Measurements from ENCODE around the gene SLC18A3.
A peak's percentile ranks its signal among the peaks of the same experiment; 100 is the strongest.

Gene SLC18A3

DNA sequence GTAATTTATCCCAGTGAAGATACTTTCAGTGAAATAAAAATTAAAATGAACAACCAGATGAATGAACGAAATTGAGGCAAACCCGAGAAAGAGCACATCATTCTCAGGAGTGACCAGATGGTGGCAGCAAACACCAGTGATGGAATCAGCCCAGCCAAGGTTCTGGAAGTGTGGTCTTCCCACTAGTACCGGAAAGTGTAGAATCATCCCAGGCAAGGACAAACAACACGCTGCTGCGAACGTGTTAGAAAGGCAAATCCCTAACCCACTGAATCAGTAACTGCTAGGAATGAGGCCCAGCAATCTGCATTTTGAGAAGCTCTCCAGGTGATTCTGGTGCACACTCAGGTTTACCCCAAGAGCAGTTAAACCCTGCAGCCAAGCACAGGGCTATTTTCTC, 15.5 kb upstream of the SLC18A3 start:
- POLR2A ChIA-PET, result no interaction called here
- CTCF ChIA-PET, result interaction anchor here (1.0 to 4.4 kb wide), 19 partner anchors 10 to 699 kb away, joined by 3 to 32 read pairs (median 6); no protein-coding TSS in a partner anchor
- TF ChIP-seq, protein P1, sequence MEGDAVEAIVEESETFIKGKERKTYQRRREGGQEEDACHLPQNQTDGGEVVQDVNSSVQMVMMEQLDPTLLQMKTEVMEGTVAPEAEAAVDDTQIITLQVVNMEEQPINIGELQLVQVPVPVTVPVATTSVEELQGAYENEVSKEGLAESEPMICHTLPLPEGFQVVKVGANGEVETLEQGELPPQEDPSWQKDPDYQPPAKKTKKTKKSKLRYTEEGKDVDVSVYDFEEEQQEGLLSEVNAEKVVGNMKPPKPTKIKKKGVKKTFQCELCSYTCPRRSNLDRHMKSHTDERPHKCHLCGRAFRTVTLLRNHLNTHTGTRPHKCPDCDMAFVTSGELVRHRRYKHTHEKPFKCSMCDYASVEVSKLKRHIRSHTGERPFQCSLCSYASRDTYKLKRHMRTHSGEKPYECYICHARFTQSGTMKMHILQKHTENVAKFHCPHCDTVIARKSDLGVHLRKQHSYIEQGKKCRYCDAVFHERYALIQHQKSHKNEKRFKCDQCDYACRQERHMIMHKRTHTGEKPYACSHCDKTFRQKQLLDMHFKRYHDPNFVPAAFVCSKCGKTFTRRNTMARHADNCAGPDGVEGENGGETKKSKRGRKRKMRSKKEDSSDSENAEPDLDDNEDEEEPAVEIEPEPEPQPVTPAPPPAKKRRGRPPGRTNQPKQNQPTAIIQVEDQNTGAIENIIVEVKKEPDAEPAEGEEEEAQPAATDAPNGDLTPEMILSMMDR (IDR thresholded peaks at IDR 0.05; ENCODE audit: control extremely low read depth, extremely low read depth, low read depth, missing control alignments), result peak; percentile 79
- peak; percentile 70 for DNase-seq (ENCODE audit: extremely low spot score)

DNA sequence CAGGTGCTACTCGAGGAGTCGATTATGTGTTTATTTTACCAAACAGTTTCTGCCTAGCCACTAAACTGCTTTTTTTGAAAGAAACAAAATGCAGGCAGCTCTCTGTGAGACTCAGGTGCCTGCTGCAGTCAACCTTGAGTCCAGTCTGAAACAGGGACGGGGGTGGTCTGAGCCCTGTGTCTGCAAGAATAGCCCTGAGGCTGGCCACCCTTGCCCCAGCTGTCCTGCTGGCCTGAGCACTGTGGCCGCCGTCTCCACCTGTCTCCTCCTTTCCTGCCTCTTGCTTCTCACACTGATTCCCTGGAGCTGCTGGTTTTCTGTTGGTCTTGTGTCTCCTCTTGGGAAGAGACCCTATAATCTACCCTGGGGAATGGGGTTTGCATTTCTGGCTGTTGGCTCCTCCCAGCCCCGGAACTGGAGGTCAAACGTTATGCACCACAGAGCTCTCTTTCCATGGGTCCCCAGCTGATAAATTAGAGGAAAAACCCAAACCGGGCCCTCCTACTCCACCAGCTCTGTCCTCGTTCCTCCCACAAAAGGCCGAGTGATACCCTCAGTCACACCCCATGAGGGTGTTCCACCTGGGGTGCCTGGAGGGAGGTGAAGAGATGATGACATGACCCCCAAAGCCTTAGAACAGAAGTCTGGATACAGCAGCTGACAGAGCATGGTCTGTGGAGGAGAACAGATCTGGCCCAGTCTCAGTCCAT, 15.0 kb upstream of the SLC18A3 start:
- DNase-seq (ENCODE audit: extremely low spot score), result no peak
- POLR2A ChIA-PET, result no interaction called here
- CTCF ChIA-PET, result interaction anchor here (0.8 to 4.4 kb wide), 20 partner anchors 9 to 698 kb away, joined by 3 to 32 read pairs (median 4); no protein-coding TSS in a partner anchor
- TF ChIP-seq, protein P1 (IDR thresholded peaks at IDR 0.05; ENCODE audit: control extremely low read depth, extremely low read depth, low read depth, missing control alignments), result no peak

DNA sequence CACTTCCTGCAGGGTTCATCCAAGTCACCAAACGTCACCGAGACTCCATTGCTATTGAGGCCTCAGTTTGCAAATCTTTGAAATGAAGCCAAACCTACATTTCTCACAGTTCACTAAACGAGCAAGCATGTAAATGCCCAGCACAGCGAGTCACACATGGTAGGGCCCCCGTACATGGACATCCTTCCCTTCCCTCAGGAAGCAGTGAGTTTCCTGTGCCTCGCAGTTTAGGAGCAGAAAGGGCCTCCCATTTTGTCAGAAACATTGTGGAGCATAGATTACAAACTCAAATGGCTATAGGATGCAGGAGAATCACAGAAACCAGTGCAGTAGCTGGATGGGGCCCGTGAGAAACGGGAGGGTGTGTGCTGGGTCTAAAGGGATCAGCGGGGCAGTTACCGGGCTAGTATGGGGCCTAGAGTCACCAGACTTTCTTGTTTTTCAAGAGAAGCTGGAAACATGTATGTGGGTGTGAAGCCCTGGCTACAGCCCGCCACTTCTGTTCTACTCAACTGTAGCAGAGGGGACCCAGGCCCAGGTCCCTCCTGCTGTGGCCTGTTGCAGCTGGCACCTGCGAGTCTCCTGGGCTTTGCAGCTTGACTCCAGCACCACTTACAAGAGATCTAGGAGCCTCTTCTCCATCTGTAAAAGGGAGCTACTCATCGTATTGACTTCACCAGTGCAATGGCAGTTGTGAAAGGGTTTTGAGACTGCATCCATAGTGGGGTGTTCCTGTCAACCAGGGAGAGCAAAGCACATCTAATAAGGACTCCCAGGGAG, 14.2 kb upstream of the SLC18A3 start:
- no peak for DNase-seq (ENCODE audit: extremely low spot score)
- TF ChIP-seq, protein P1 (IDR thresholded peaks at IDR 0.05; ENCODE audit: control extremely low read depth, extremely low read depth, low read depth, missing control alignments), result no peak
- POLR2A ChIA-PET, result no interaction called here
- CTCF ChIA-PET, result interaction anchor here (0.8 to 4.4 kb wide), 17 partner anchors 10 to 697 kb away, joined by 3 to 32 read pairs (median 4); no protein-coding TSS in a partner anchor

DNA sequence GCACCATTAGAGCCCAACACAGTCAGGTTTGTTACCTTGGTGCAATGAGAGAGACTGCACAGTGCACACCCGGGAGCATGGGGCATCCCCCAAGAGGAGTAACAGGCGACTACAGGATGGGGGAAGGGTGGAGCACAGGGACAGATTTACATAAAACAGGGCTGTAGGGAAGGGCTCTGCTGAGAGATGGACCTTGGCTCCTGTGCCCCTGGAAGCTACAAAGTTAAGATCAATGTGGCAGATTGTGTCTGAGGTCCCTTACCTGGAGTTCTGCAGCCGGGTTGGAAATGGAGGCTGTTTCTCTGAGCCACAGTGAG, 13.7 kb upstream of the SLC18A3 start:
- ChIA-PET CTCF (interaction anchor here (0.9 to 4.4 kb wide), 6 partner anchors 10 to 679 kb away, joined by 3 to 25 read pairs (median 12); no protein-coding TSS in a partner anchor), POLR2A (no interaction called here)
- DNase-seq (ENCODE audit: extremely low spot score), result peak; percentile 8
- TF ChIP-seq, protein P1 (IDR thresholded peaks at IDR 0.05; ENCODE audit: control extremely low read depth, extremely low read depth, low read depth, missing control alignments), result no peak

DNA sequence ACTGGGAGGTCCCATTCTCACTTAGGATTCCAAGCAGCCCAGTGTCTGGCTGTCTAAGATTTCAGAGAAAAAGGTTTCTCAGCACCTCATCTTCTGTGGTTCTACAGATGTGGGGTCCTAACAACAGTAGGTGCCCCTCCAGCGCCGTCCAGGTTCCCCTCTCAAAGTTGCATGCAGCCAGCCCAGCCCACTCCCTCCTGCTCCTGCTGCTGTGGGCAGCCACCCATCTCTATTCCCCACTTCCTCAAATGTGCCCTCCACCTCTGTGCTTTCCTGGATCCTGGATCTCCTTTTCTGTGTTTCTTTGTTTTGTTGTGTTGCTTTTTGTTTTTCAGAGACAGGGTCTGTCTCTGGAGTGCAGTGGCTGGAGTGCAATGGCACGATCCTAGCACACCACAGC, 13.3 kb upstream of the SLC18A3 start:
- peak; percentile 3 for DNase-seq (ENCODE audit: extremely low spot score)
- ChIA-PET CTCF (interaction anchor here (0.9 to 3.0 kb wide), 2 partner anchors 55 to 679 kb away, joined by 3 to 22 read pairs; no protein-coding TSS in a partner anchor), POLR2A (no interaction called here)
- TF ChIP-seq, protein P1 (IDR thresholded peaks at IDR 0.05; ENCODE audit: control extremely low read depth, extremely low read depth, low read depth, missing control alignments), result no peak

DNA sequence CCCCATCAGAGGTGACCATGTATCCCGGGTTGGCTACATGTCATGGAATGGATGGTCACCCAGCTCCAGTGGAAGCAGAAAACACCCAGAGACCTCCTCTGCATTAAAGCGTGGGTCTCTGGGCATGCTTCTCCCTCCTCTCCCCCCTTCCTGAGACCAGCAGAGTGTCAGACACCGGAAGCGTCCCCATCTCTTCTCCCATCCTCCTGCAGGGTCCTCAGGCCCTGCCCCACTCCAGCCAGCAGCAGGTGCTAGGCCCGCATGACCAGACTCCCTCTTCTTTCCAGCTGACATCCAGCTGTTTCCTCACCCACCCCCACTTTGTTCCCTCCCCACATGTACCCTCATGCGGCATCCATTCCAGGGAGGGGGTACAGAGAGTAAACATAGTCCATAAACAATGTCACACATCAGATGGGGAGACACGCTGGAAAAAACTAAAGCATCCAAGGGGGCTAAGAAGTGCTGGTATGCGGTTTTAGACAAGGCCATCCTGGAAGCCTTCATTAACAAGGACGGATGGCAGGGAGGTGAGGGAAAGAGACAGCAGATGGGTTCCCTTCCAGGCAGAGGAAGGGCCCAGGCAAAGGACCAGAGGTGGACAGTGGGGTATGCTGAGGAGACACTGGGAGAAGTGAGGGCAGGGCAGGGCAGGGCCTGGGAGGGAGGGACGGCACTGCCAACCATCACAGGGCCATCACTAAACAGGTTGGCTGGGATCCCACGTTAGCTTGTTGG, 12.5 kb upstream of the SLC18A3 start:
- DNase-seq (ENCODE audit: extremely low spot score), result peak; percentile 8
- TF ChIP-seq, protein P1 (IDR thresholded peaks at IDR 0.05; ENCODE audit: control extremely low read depth, extremely low read depth, low read depth, missing control alignments), result no peak
- POLR2A ChIA-PET, result no interaction called here
- CTCF ChIA-PET, result no interaction called here

Measured in GM10248 (cell line).